ENCODE data around the gene HORMAD1.
"Not testable (repeated sequence)": the region's sequence is repeated elsewhere in the genome, so short reads cannot be mapped to it uniquely, and the experiment has no call there.

Gene HORMAD1, protein sequence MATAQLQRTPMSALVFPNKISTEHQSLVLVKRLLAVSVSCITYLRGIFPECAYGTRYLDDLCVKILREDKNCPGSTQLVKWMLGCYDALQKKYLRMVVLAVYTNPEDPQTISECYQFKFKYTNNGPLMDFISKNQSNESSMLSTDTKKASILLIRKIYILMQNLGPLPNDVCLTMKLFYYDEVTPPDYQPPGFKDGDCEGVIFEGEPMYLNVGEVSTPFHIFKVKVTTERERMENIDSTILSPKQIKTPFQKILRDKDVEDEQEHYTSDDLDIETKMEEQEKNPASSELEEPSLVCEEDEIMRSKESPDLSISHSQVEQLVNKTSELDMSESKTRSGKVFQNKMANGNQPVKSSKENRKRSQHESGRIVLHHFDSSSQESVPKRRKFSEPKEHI

GRCh38 chr1:150720703-150721102 is at the start of gene HORMAD1:
HORMAD1 (minus strand) TSS chr1:150720895; CDS start chr1:150719505, 1,390 bp downstream.
- no peak for DNase-seq (ENCODE audit: low read depth)

GRCh38 chr1:150767704-150768103 is 47.0 kb upstream of the HORMAD1 start:
- DNase-seq (ENCODE audit: low read depth) = not testable (repeated sequence)

GRCh38 chr1:150765977-150766301 is 45.2 kb upstream of the HORMAD1 start:
- not testable (repeated sequence) for DNase-seq (ENCODE audit: low read depth)

- peak; percentile 21 for DNase-seq (ENCODE audit: low read depth)
Measured at GRCh38 chr1:150765296-150765976, 44.7 kb upstream of the HORMAD1 start, which contains the start of gene CTSS. CTSS (minus strand) TSS chr1:150765778; CDS start chr1:150764763, 1,015 bp downstream.

DNA sequence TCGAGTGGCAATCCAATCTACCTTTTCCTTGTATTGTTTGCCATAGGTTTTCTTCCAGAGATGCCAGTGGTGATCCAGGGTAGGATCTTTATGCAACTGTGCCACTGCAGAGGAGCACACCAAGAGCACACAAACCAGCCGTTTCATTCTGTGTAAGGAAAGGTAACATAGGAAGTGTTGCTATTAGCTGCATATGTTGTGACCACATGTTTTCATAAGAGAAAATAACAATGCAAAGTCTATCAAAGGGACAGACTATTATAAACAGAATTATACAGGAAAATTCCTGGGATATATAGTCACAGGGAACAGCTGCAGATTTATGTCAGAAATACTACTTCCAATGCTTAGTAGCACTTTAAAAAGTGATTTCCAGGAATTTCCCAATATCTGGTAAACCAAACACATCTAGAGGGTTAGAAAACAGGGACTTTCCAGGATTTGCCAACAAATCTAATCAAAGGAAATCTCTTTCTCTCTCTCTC is 44.0 kb upstream of the HORMAD1 start:
- peak; percentile 77 for DNase-seq (ENCODE audit: low read depth)

- DNase-seq (ENCODE audit: low read depth) = no peak
Measured at GRCh38 chr1:150763018-150763417, 42.3 kb upstream of the HORMAD1 start.

GRCh38 chr1:150762552-150762951 is 41.9 kb upstream of the HORMAD1 start:
- no peak for DNase-seq (ENCODE audit: low read depth)

DNA sequence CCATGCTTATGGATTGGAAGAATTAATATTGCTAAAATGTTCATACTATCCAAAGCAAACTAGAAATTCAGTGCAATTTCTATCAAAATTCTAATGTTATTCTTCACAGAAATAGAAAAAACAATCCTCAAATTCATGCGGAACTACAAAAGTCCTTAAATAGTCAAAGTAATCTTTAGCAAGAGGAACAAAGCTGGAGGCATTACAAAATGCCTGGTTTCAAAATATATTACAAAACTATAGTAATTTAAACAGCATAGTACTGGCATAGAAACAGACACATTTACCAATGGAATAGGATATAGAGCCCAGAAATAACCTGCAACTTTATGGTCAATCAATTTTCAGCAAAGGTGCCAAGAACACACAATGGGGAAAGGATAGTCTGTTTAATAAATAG is 41.1 kb upstream of the HORMAD1 start:
- DNase-seq (ENCODE audit: low read depth) = no peak

GRCh38 chr1:150760013-150760412 is 39.3 kb upstream of the HORMAD1 start:
- DNase-seq (ENCODE audit: low read depth) = no peak

DNA sequence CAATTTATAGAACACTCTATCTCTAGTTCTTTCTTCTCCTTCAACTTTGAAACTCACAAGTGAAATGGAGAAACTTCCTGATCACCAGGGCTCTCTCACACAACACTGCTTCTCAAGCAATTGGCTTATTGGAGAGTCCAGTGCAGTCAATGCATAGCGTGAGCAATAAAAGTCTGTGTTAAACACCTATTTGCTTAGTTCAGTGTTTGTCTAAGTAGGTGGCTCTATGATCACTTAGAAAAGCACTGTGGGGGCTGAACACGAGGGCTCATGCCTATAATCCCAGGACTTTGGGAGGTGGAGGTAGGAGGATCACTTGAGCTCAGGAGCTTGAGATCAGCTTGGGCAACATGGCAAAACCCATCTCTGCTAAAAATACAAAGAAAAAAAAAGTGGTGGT is 32.7 kb upstream of the HORMAD1 start:
- DNase-seq (ENCODE audit: low read depth) = no peak

GRCh38 chr1:150751443-150751842 is 30.7 kb upstream of the HORMAD1 start:
- no peak for DNase-seq (ENCODE audit: low read depth)

DNA sequence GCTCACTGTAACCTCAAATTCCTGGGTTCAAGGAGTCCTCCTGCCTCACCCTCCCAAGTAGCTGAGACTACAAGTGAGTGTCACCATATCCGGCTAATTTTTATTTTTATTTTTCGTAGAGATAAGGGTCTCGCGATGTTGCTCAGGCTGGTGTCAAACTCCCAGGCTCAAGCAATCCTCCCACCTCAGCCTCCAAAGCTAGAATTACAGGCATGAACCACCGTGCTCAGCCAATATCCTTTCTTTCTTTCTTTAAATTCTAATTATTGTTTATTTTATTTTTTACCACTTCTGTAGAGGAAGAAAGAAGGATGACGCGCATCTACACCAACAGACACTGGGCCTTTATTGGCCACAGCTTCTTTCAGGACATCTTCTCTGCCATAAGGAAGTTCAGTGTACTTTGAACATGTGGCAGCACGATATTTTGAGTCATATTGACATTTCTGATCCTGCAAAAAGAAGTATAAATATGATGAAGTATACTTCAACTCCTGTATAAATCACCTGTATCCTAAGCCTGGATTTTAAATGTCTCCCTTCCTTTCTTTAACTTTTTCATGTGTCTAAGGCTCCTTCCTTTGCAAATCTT is 29.1 kb upstream of the HORMAD1 start:
- DNase-seq (ENCODE audit: low read depth) = no peak

- no peak for DNase-seq (ENCODE audit: low read depth)
Measured at GRCh38 chr1:150748878-150749719, 28.4 kb upstream of the HORMAD1 start.

DNA sequence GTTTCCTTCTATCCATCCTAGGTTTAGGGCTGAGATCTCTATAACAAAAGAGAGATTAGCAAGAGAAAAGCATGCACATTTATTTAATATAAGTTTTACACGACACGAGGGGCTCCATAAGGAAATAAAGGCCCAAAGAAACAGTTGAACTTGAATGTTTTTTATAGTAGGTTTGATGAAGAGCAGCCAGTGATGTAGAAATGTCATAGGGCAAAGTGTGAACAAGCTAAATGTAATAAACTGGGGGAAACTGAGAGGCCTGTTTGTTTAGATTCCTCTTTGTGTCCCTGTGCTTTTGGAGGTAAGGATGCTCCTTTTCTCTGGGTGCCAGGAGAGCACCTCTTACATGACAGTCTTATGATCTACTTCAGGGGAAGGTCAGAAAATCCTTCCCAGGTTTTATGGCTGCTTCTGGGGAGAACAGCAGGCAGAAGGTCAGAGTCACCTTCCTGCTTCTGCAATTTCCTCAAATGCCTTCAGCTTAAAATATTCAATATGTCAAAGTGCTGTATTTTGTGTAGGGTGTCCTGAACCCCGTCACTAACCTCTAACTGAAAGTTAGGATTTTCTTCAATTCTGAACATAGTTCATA is 9.5 kb upstream of the HORMAD1 start:
- DNase-seq (ENCODE audit: low read depth) = no peak

DNA sequence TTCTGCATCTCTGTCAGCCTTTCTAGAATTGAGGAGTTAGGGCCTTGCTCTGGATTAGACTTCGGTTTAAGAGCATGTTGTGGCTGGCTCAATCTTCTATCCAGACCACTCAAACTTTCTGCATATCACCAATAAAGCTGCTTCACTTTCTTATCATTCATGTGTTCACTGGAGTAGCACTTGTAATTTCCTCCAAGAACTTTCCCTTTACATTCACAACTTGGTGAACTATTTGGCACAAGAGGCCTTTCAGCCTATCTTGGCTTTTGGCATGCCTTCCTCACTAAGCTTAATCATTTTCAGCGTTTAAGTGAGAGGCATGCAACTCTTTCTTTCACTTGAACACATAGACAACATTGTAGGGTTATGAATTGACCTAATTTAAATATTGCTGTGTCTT is 3.6 kb upstream of the HORMAD1 start:
- no peak for DNase-seq (ENCODE audit: low read depth)

- DNase-seq (ENCODE audit: low read depth) = no peak
Measured at GRCh38 chr1:150720098-150720497, 597 bp downstream of the HORMAD1 start.

- DNase-seq (ENCODE audit: low read depth) = no peak
Measured at GRCh38 chr1:150718225-150718891, 2.3 kb downstream of the HORMAD1 start.

DNA sequence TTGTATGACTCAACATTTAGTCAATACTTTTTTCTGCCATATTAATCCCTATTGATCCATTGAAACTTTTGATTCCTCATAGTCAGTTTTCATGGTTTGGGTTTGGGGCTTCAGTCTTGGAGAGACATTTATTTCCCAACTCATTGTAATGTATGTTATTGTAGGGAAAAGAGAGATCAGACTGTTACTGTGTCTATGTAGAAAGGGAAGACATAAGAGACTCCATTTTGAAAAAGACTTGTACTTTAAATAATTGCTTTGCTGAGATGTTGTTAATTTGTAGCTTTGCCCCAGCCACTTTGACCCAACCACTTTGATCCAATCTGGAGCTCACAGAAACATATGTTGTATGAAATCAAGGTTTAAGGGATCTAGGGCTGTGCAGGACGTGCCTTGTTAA is 11.7 kb downstream of the HORMAD1 start:
- DNase-seq (ENCODE audit: low read depth) = not testable (repeated sequence)

GRCh38 chr1:150708595-150708994 is 12.1 kb downstream of the HORMAD1 start:
- no peak for DNase-seq (ENCODE audit: low read depth)

GRCh38 chr1:150706091-150706490 is 14.6 kb downstream of the HORMAD1 start:
- no peak for DNase-seq (ENCODE audit: low read depth)

GRCh38 chr1:150703427-150703826 is 17.3 kb downstream of the HORMAD1 start:
- no peak for DNase-seq (ENCODE audit: low read depth)

All from EH (cell line).